ENCODE measurements around the gene STRADA. TPM values are rescaled to one million over a fixed set of nuclear protein-coding genes. Genes with fewer than 3 reads are reported as not detected.
A peak's percentile ranks its signal among the peaks of the same experiment; 100 is the strongest.

The STRADA gene
- total RNA-seq, 6 experiments from 2014 or later = 18.2 to 24.1 (median 21.6) TPM

GRCh38 chr17:63701456-63701820 lies 40.2 kb downstream of the STRADA start:
- Mint-ChIP-seq H3K4me3 (peak overlapping the region; percentile 43; the same call in 1 of the 2 replicates), H3K9me3 (no peaks in the 10 kb centered on the region), H3K27ac (no peak overlapping the region), H3K27me3 (ENCODE audit: insufficient read depth) (peaks cover 7% of the 10 kb centered on the region), H3K4me1 (ENCODE audit: low read depth) (no peaks in the 10 kb centered on the region), H3K36me3 (ENCODE audit: low read depth) (peaks cover 9% of the 10 kb centered on the region; the same call in 1 of the 2 replicates)
- no peak for DNase-seq
- TF ChIP-seq CTCF (IDR thresholded peaks at IDR 0.05) = no peak

GRCh38 chr17:63700528-63701455 lies 40.8 kb downstream of the STRADA start:
- Mint-ChIP-seq H3K4me3 (peak overlapping the region; percentile 43; the same call in 1 of the 2 replicates), H3K4me1 (ENCODE audit: low read depth) (no peaks in the 10 kb centered on the region), H3K9me3 (no peaks in the 10 kb centered on the region), H3K36me3 (ENCODE audit: low read depth) (peaks cover 9% of the 10 kb centered on the region; the same call in 1 of the 2 replicates), H3K27ac (no peak overlapping the region), H3K27me3 (ENCODE audit: insufficient read depth) (peaks cover 7% of the 10 kb centered on the region)
- DNase-seq = no peak
- no peak; the same call in 1 of the 2 replicates for TF ChIP-seq CTCF (IDR thresholded peaks at IDR 0.05)

- no peak within 1 kb of the TSS for H3K4me3 Mint-ChIP-seq
- no peaks in the 10 kb centered on the region for H3K9me3 Mint-ChIP-seq
- no peak within 1 kb of the TSS for H3K27ac Mint-ChIP-seq
- peaks cover 5% of the 10 kb centered on the region for H3K27me3 Mint-ChIP-seq (ENCODE audit: insufficient read depth)
- no peaks in the 10 kb centered on the region for H3K4me1 Mint-ChIP-seq (ENCODE audit: low read depth)
- TF ChIP-seq CTCF (IDR thresholded peaks at IDR 0.05) = no peak
- peaks cover 9% of the 10 kb centered on the region; the same call in 1 of the 2 replicates for H3K36me3 Mint-ChIP-seq (ENCODE audit: low read depth)
- DNase-seq = no peak
Observed at GRCh38 chr17:63699638-63700527, 41.7 kb downstream of the STRADA start, which contains the start of gene LIMD2. TSS of gene LIMD2 (minus strand) at chr17:63700125. CDS start at chr17:63699298, 827 bp downstream.

- no peak for DNase-seq
- peaks cover 9% of the 10 kb centered on the region; the same call in 1 of the 2 replicates for H3K36me3 Mint-ChIP-seq (ENCODE audit: low read depth)
- H3K4me3 Mint-ChIP-seq = no peak overlapping the region
- H3K9me3 Mint-ChIP-seq = no peaks in the 10 kb centered on the region
- no peaks in the 10 kb centered on the region for H3K4me1 Mint-ChIP-seq (ENCODE audit: low read depth)
- H3K27ac Mint-ChIP-seq = no peak overlapping the region
- TF ChIP-seq CTCF (IDR thresholded peaks at IDR 0.05) = no peak
- H3K27me3 Mint-ChIP-seq (ENCODE audit: insufficient read depth) = peaks cover 5% of the 10 kb centered on the region
Observed at GRCh38 chr17:63698886-63699637, 42.5 kb downstream of the STRADA start.
